ENCODE results near the gene CFAP299. TPM values are rescaled to one million over a fixed set of nuclear protein-coding genes. Genes with fewer than 3 reads are reported as not detected.

The CFAP299 gene
- total RNA-seq, 3 donors from 2014 or later = not detected

DNA sequence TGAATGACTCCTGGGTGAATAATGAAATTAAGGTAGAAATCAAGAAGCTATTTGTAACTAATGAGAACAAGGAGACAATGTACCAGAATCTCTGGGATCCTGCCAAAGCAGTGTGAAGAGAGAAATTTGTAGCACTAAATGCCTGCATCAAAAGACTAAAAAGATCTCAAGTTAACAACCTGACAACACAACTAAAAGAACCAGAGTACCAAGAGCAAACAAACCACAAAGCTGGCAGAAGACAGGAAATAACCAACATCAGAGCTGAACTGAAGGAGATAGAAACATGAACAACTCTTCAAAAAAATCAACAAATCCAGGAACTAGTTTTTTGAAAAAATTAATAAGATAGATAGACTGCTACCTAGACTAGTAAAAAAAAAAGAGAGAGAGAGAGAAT, 8.4 kb downstream of the CFAP299 start:
- Histone ChIP-seq H3K9me3 (peaks cover 7% of the 10 kb centered on the region), H3K4me3 (no peak overlapping the region), H3K36me3 (ENCODE audit: low read depth) (no peaks in the 10 kb centered on the region), H3K4me1 (ENCODE audit: low read depth) (no peaks in the 10 kb centered on the region)
- DNase-seq (no peak), ATAC-seq (no peak)
- no peak for TF ChIP-seq CTCF (IDR thresholded peaks at IDR 0.05)
- intact Hi-C loops (cut with DNase I, micrococcal nuclease) = no loop called here

DNA sequence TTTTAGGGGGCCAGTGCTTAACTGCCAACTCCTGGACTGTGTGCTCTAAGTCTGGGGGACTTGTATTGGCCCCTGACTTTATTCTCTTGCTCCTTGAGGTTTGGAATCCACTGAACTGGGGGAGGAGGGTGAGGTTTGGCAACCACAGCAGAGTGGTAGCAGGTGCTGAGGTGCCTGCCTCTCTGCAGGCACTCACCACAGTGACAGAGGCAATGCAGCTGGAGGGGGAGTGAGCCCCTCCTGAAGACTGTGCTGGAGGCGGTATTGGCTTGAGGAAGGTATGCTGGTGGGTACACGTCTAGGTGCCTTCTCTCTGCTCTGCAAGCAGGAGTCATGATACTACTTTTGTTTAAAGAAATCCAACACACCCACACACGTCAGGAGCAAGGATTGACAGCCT, 24.6 kb downstream of the CFAP299 start:
- no peak for TF ChIP-seq CTCF (IDR thresholded peaks at IDR 0.05)
- intact Hi-C loops (cut with DNase I, micrococcal nuclease) = loop anchor here (10.0 kb wide), 2 partner anchors 635 to 675 kb away; partner anchors contain the start of gene BMP3 (in 2 of the 2)
- H3K9me3 ChIP-seq = no peaks in the 10 kb centered on the region
- no peak for DNase-seq
- ATAC-seq = no peak
- H3K4me3 ChIP-seq = no peak overlapping the region
- no peaks in the 10 kb centered on the region for H3K36me3 ChIP-seq (ENCODE audit: low read depth)
- no peaks in the 10 kb centered on the region for H3K4me1 ChIP-seq (ENCODE audit: low read depth)

GRCh38 chr4:80360900-80361299, 25.4 kb downstream of the CFAP299 start:
- Histone ChIP-seq H3K4me3 (no peak overlapping the region), H3K9me3 (no peaks in the 10 kb centered on the region), H3K36me3 (ENCODE audit: low read depth) (no peaks in the 10 kb centered on the region), H3K4me1 (ENCODE audit: low read depth) (no peaks in the 10 kb centered on the region)
- no peak for TF ChIP-seq CTCF (IDR thresholded peaks at IDR 0.05)
- intact Hi-C loops (cut with DNase I, micrococcal nuclease) = loop anchor here (10.0 kb wide), 2 partner anchors 634 to 674 kb away; partner anchors contain the start of gene BMP3 (in 2 of the 2)
- no peak for DNase-seq
- ATAC-seq = no peak

DNA sequence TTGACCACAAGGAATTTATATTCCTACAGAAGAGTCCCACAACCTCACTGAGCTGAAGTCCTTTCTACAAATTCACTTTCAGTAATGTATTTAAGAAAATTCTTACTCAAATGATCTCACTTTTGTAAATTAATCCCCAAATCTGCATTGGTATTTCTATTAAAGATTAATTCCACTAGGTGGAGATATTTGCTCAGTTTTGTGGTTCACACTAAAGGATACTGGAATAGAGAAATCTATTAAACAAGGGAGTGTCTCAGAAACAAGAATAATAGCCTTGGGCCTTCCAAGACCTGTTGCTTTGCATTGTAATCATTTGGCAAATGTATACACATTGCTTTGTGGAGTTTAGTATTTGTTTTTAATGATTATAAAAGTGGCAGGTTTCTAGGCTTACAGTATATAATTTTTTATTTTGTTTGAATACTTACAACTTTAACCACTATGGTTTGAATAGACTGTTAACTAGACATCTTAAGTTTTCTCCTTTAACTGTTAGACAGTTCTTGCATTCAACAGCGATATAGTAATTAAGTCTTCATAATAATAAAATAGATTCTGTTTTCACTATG, 25.9 kb downstream of the CFAP299 start:
- ATAC-seq (no peak), DNase-seq (no peak)
- intact Hi-C loops (cut with DNase I, micrococcal nuclease) = loop anchor here (10.0 kb wide), 2 partner anchors 633 to 673 kb away; partner anchors contain the start of gene BMP3 (in 2 of the 2)
- Histone ChIP-seq H3K36me3 (ENCODE audit: low read depth) (no peaks in the 10 kb centered on the region), H3K4me3 (no peak overlapping the region), H3K9me3 (no peaks in the 10 kb centered on the region), H3K4me1 (ENCODE audit: low read depth) (no peaks in the 10 kb centered on the region)
- no peak for TF ChIP-seq CTCF (IDR thresholded peaks at IDR 0.05)

- no peaks in the 10 kb centered on the region for H3K36me3 ChIP-seq (ENCODE audit: low read depth)
- H3K9me3 ChIP-seq = no peaks in the 10 kb centered on the region
- DNase-seq = peak in 2 of 3 donors; percentile 51 to 56
- TF ChIP-seq CTCF (IDR thresholded peaks at IDR 0.05) = no peak
- H3K4me1 ChIP-seq (ENCODE audit: low read depth) = no peaks in the 10 kb centered on the region
- intact Hi-C loops (cut with DNase I, micrococcal nuclease) = loop anchor here (10.0 kb wide), 2 partner anchors 632 to 672 kb away; partner anchors contain the start of gene BMP3 (in 2 of the 2)
- peak; percentile 40 for ATAC-seq
- no peak overlapping the region for H3K4me3 ChIP-seq
These were observed 27.1 kb downstream of the CFAP299 start for GRCh38 chr4:80362578-80363181.
